Neuronal stem cell (in vitro differentiated cells): ENCODE data around the gene CCDC187.

Experiments used
- DNase-seq: peaks from one replicate; pipeline ENCODE4 v3.0.0-alpha.2; 2013; ENCODE audit warnings: low spot score
- H2AFZ ChIP-seq: one replicate; pipeline ENCODE4 v1.6.1; 2013; ENCODE audit warnings: mild to moderate bottlenecking, low read length, inconsistent platforms
- H2AK5ac ChIP-seq: 2 replicates; pipeline ENCODE4 v1.6.1; 2013; ENCODE audit warnings: low read depth, mild to moderate bottlenecking, inconsistent platforms, low read length, moderate library complexity, mixed read lengths
- H2BK120ac ChIP-seq: 2 replicates; pipeline ENCODE4 v1.6.1; 2013; ENCODE audit warnings: low read depth, mild to moderate bottlenecking, inconsistent platforms, low read length, moderate library complexity, mixed read lengths
- H2BK12ac ChIP-seq: one replicate; pipeline ENCODE4 v1.6.1; 2013; ENCODE audit warnings: low read length, inconsistent platforms
- H2BK15ac ChIP-seq: 2 replicates; pipeline ENCODE4 v1.6.1; 2013; ENCODE audit warnings: mild to moderate bottlenecking, low read length, inconsistent platforms, mixed read lengths
- H2BK5ac ChIP-seq: one replicate; pipeline ENCODE4 v1.6.1; 2013; ENCODE audit warnings: inconsistent platforms, mild to moderate bottlenecking, low read length, moderate library complexity
- H3K14ac ChIP-seq: one replicate; pipeline ENCODE4 v1.6.1; 2013; ENCODE audit warnings: low read length, inconsistent platforms
- H3K18ac ChIP-seq: 2 replicates; pipeline ENCODE4 v1.6.1; 2013; ENCODE audit warnings: low read length, inconsistent platforms
- H3K23ac ChIP-seq: 2 replicates; pipeline ENCODE4 v1.6.1; 2013; ENCODE audit warnings: low read depth, mild to moderate bottlenecking, mixed read lengths, low read length, inconsistent platforms; ENCODE audit not compliant: poor library complexity
- H3K27ac ChIP-seq: replicated peaks from 3 replicates; pipeline ENCODE4 v1.5.1; 2013; ENCODE audit warnings: low read length, inconsistent platforms
- H3K27me3 ChIP-seq, 3 experiments: 2 replicates each; pipeline ENCODE4 v1.6.1; 2013; ENCODE audit warnings: low read length in 3 of 3, mild to moderate bottlenecking in 2 of 3, inconsistent platforms in 1 of 3, low read depth in 1 of 3, mixed read lengths in 1 of 3, moderate library complexity in 1 of 3; ENCODE audit not compliant: control insufficient read depth in 3 of 3, insufficient read depth in 3 of 3
- H3K36me3 ChIP-seq, 2 donors: replicated peaks in 1 of 2; 2 replicates each; pipeline ENCODE4 v1.6.1; 2013; ENCODE audit warnings: low read length in 2 of 2; ENCODE audit not compliant: control insufficient read depth in 2 of 2, insufficient read depth in 2 of 2
- H3K4ac ChIP-seq: 2 replicates; pipeline ENCODE4 v1.6.1; 2013; ENCODE audit warnings: inconsistent platforms, mild to moderate bottlenecking, low read length, moderate library complexity
- H3K4me1 ChIP-seq, 2 donors: 1 replicate in 1 of 2; 2 replicates in 1 of 2; pipeline ENCODE4 v1.6.1; 2013; ENCODE audit warnings: low read length in 2 of 2, low read depth in 1 of 2; ENCODE audit not compliant: control insufficient read depth in 2 of 2, insufficient read depth in 1 of 2
- H3K4me2 ChIP-seq: one replicate; pipeline ENCODE4 v1.6.1; 2013; ENCODE audit warnings: mild to moderate bottlenecking, low read length, inconsistent platforms; ENCODE audit not compliant: insufficient read depth, poor library complexity, severe bottlenecking
- H3K4me3 ChIP-seq, 2 donors: 2 replicates each; pipeline ENCODE4 v1.5.1; 2013; ENCODE audit warnings: low read length in 2 of 2, mild to moderate bottlenecking in 2 of 2, inconsistent platforms in 1 of 2, moderate library complexity in 1 of 2
- H3K79me1 ChIP-seq: one replicate; pipeline ENCODE4 v1.6.1; 2013; ENCODE audit warnings: low read depth, mild to moderate bottlenecking, inconsistent platforms, low read length, moderate library complexity
- H3K9ac ChIP-seq: one replicate; pipeline ENCODE4 v1.6.1; 2013; ENCODE audit warnings: mild to moderate bottlenecking, low read depth, low read length, inconsistent platforms; ENCODE audit not compliant: poor library complexity
- H3K9me3 ChIP-seq, 2 donors: replicated peaks in 1 of 2; 2 replicates each; pipeline versions ENCODE3 to v1.6.1; 2013; ENCODE audit warnings: low read length in 2 of 2, mild to moderate bottlenecking in 2 of 2, inconsistent platforms in 1 of 2, low read depth in 1 of 2, mixed read lengths in 1 of 2, moderate library complexity in 1 of 2; ENCODE audit not compliant: control insufficient read depth in 2 of 2, insufficient read depth in 1 of 2
- H4K8ac ChIP-seq: one replicate; pipeline ENCODE4 v1.6.1; 2013; ENCODE audit warnings: low read depth, mild to moderate bottlenecking, inconsistent platforms, low read length, moderate library complexity
- H4K91ac ChIP-seq: one replicate; pipeline ENCODE4 v1.6.1; 2013; ENCODE audit warnings: low read length, low read depth, mild to moderate bottlenecking, inconsistent platforms; ENCODE audit not compliant: poor library complexity
- WGBS, 2 donors: extraction: QIAGEN DNeasy Blood & Tissue Kit; methylation state at CpG; one replicate each; pipeline ENCODE4 v1.1.7; 2013; ENCODE audit warnings: missing lambda C conversion rate in 2 of 2, mixed read lengths in 1 of 2; ENCODE audit not compliant: insufficient read length in 2 of 2, insufficient replicate concordance in 1 of 2; ENCODE audit errors: extremely low coverage in 2 of 2; 5-methylcytosine and 5-hydroxymethylcytosine counted together

The CCDC187 gene

GRCh38 chr9:136219276-136219675, 84.6 kb downstream of the CCDC187 start:
- no peak overlapping the region for H2BK120ac ChIP-seq
- H2AFZ ChIP-seq, result no peak overlapping the region
- no peak overlapping the region for H3K23ac ChIP-seq
- peak overlapping the region in 1 of 2 donors; percentile 34 for H3K4me3 ChIP-seq
- H3K79me1 ChIP-seq, result peaks cover 18% of the 10 kb centered on the region
- DNase-seq, result no peak
- H3K4me2 ChIP-seq, result no peak overlapping the region
- peaks cover 22 to 87% of the 10 kb centered on the region in 2 donors for H3K36me3 ChIP-seq
- H3K4ac ChIP-seq, result no peak overlapping the region
- H2AK5ac ChIP-seq, result no peak overlapping the region
- WGBS, 2 donors, result no CpG with 5 or more reads among the region's 13 CpGs
- no peak overlapping the region for H3K27ac ChIP-seq
- no peak overlapping the region for H3K9ac ChIP-seq
- H2BK12ac ChIP-seq, result no peak overlapping the region
- no peak overlapping the region for H3K14ac ChIP-seq
- H4K91ac ChIP-seq, result no peak overlapping the region
- no peak overlapping the region for H2BK15ac ChIP-seq
- H3K4me1 ChIP-seq, result no peaks in the 10 kb centered on the region
- no peak overlapping the region for H2BK5ac ChIP-seq
- no peaks in the 10 kb centered on the region for H3K27me3 ChIP-seq
- H3K18ac ChIP-seq, result no peak overlapping the region
- H3K9me3 ChIP-seq, result peaks cover 0 to 1% of the 10 kb centered on the region in 2 donors
- no peak overlapping the region for H4K8ac ChIP-seq

GRCh38 chr9:136218673-136219072, 85.2 kb downstream of the CCDC187 start:
- Histone ChIP-seq H4K8ac (no peak overlapping the region), H3K23ac (no peak overlapping the region), H3K27ac (no peak overlapping the region), H3K4me2 (no peak overlapping the region), H3K36me3 (peaks cover 23 to 87% of the 10 kb centered on the region in 2 donors), H3K9me3 (peaks cover 0 to 3% of the 10 kb centered on the region in 2 donors), H2AFZ (no peak overlapping the region), H2BK12ac (no peak overlapping the region), H3K79me1 (peaks cover 14% of the 10 kb centered on the region), H3K14ac (no peak overlapping the region), H4K91ac (no peak overlapping the region), H3K4ac (no peak overlapping the region), H3K27me3 (no peaks in the 10 kb centered on the region), H2BK120ac (no peak overlapping the region), H2BK15ac (no peak overlapping the region), H3K9ac (no peak overlapping the region), H3K4me3 (no peak overlapping the region), H3K18ac (no peak overlapping the region), H2AK5ac (no peak overlapping the region), H3K4me1 (no peaks in the 10 kb centered on the region), H2BK5ac (peak overlapping the region; percentile 73)
- no CpG with 5 or more reads among the region's 15 CpGs for WGBS, 2 donors
- no peak for DNase-seq

GRCh38 chr9:136218271-136218670, 85.6 kb downstream of the CCDC187 start:
- H3K4me1 ChIP-seq, result no peaks in the 10 kb centered on the region

GRCh38 chr9:136216541-136217244, 87.2 kb downstream of the CCDC187 start:
- DNase-seq, result no peak
- Histone ChIP-seq H2BK5ac (peak overlapping the region; percentile 30), H3K9ac (peak overlapping the region; percentile 12), H3K4ac (no peak overlapping the region), H2AFZ (no peak overlapping the region), H3K9me3 (peaks cover 0 to 3% of the 10 kb centered on the region in 2 donors), H3K23ac (peak overlapping the region; percentile 87), H4K8ac (no peak overlapping the region), H2AK5ac (no peak overlapping the region), H3K14ac (peak overlapping the region; percentile 65), H2BK15ac (no peak overlapping the region), H3K4me2 (no peak overlapping the region), H2BK120ac (no peak overlapping the region), H3K4me3 (no peak overlapping the region), H4K91ac (no peak overlapping the region), H3K4me1 (no peaks in the 10 kb centered on the region), H3K79me1 (peaks cover 12% of the 10 kb centered on the region), H2BK12ac (no peak overlapping the region), H3K36me3 (peaks cover 24 to 86% of the 10 kb centered on the region in 2 donors), H3K27ac (no peak overlapping the region), H3K27me3 (no peaks in the 10 kb centered on the region), H3K18ac (no peak overlapping the region)
- no CpG with 5 or more reads among the region's 37 CpGs for WGBS, 2 donors

More at GRCh38 chr9:136218271-136218670, 85.6 kb downstream of the CCDC187 start:
- H3K18ac ChIP-seq, result no peak overlapping the region
- no peak overlapping the region for H4K8ac ChIP-seq
- H2AK5ac ChIP-seq, result peak overlapping the region; percentile 26
- no peak overlapping the region for H2BK15ac ChIP-seq
- WGBS, 2 donors, result no CpG with 5 or more reads among the region's 16 CpGs
- H3K23ac ChIP-seq, result no peak overlapping the region
- H3K27me3 ChIP-seq, result no peaks in the 10 kb centered on the region
- no peak overlapping the region for H3K4ac ChIP-seq
- no peak overlapping the region for H2BK12ac ChIP-seq
- H3K79me1 ChIP-seq, result peaks cover 14% of the 10 kb centered on the region
- H3K27ac ChIP-seq, result no peak overlapping the region
- H3K9me3 ChIP-seq, result peaks cover 0 to 3% of the 10 kb centered on the region in 2 donors
- no peak overlapping the region for H3K4me3 ChIP-seq
- peak overlapping the region; percentile 71 for H3K14ac ChIP-seq
- no peak overlapping the region for H2AFZ ChIP-seq
- no peak overlapping the region for H3K4me2 ChIP-seq
- no peak overlapping the region for H2BK120ac ChIP-seq
- no peak for DNase-seq
- no peak overlapping the region for H4K91ac ChIP-seq
- H2BK5ac ChIP-seq, result peak overlapping the region; percentile 73
- peaks cover 20 to 87% of the 10 kb centered on the region in 2 donors for H3K36me3 ChIP-seq
- no peak overlapping the region for H3K9ac ChIP-seq
